Measurements from ENCODE around the gene NFIC. TPM values are rescaled to one million over a fixed set of nuclear protein-coding genes. Genes with fewer than 3 reads are reported as not detected.

NFIC gene
- total RNA-seq, 1 experiment from 2014 or later = 8.0 TPM

DNA sequence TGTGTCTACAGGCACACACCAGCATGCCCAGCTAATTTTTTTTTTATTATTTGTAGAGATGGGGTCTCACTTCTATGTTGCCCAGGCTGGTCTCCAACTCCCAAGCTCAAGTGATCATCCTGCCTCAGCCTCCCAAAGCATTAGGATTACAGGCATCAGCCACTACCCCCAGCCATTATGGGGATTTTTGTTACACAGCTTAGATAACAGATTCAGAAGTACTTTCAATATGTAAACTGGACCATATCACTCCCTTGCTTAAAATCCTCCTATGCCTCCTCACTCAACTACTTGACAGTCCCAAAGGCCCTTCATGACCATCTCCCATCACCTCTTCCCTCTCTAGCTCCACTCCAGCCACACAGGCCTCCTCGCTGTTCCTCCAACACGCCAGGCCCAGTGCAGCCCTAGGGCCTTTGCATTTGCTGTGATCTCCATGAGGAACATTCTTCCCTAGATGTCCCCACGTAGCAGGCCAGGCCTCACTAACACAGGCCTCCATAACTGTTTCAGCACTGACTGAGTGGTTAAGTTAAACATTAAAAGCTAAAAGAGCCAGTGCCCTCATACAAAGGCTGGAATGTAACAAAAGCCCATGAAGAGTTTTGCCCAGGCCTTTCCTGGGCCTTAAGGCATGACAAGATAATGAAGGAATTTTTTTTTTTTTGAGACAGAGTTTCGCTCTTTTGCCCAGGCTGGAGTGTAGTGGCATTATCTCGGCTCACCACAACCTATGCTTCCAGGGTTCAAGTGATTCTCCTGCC is 131.6 kb downstream of the NFIC start:
- H3K27ac Mint-ChIP-seq = no peak overlapping the region
- H4K8ac ChIP-seq (replicated peaks; ENCODE audit: insufficient read length, low read depth, low read length) = no peak overlapping the region
- no CpG with 5 or more reads among the region's 5 CpGs for WGBS (ENCODE audit: extremely low coverage, insufficient read length, low lambda C conversion rate)

More for the DNA sequence above, 131.6 kb downstream of the NFIC start:
- no peaks in the 10 kb centered on the region for H3K4me1 ChIP-seq (ENCODE audit: insufficient read depth, low read length)
- H3K27me3 ChIP-seq (ENCODE audit: insufficient read depth, low read length) = no peaks in the 10 kb centered on the region
- H3K36me3 Mint-ChIP-seq (ENCODE audit: insufficient read depth in 1 of 3, low read depth in 3 of 3) = peaks cover 17 to 43% (median 36%) of the 10 kb centered on the region in 3 experiments; a peak in 6 of 7 replicates
- H3T11ph ChIP-seq (ENCODE audit: low read length) = no peak overlapping the region
- H2BK5ac ChIP-seq (ENCODE audit: insufficient read length, low read length) = no peak overlapping the region
- H2AFZ ChIP-seq (ENCODE audit: low read length) = no peak overlapping the region
- H3K9me3 Mint-ChIP-seq = no peaks in the 10 kb centered on the region; a peak in 1 of 5 replicates
- no peak overlapping the region for H3K23ac ChIP-seq (ENCODE audit: insufficient read length, low read depth, low read length)
- peaks cover 10% of the 10 kb centered on the region for H3K79me2 ChIP-seq (ENCODE audit: insufficient read depth, low read length)
- H3K9me3 ChIP-seq (ENCODE audit: control insufficient read depth, low read depth, low read length) = no peaks in the 10 kb centered on the region
- no peak overlapping the region for H2BK20ac ChIP-seq (ENCODE audit: low read depth, low read length, poor library complexity, severe bottlenecking)
- no peak overlapping the region for H3K18ac ChIP-seq (ENCODE audit: insufficient read length, low read depth, low read length)
- no peak for DNase-seq
- no peaks in the 10 kb centered on the region for H3K27me3 Mint-ChIP-seq (ENCODE audit: low read depth)
- peaks cover 7 to 10% of the 10 kb centered on the region in 2 experiments for H3K4me1 Mint-ChIP-seq
- H3K4me3 Mint-ChIP-seq = peak overlapping the region in 1 of 2 experiments; percentile 17; a peak in 1 of 5 replicates
- no peak overlapping the region for H3K9ac ChIP-seq (ENCODE audit: extremely low read depth, insufficient read length, low read length)
- no peaks in the 10 kb centered on the region for H3K79me1 ChIP-seq (ENCODE audit: insufficient read depth, low read depth, low read length, poor library complexity, severe bottlenecking)
- no peak overlapping the region for H4K5ac ChIP-seq (ENCODE audit: insufficient read length, low read depth, low read length)
- H2AK5ac ChIP-seq (ENCODE audit: insufficient read length, low read length) = no peak overlapping the region
- H2BK12ac ChIP-seq (ENCODE audit: insufficient read length, low read depth, low read length) = no peak overlapping the region
- H4K91ac ChIP-seq (ENCODE audit: insufficient read length, low read depth, low read length) = no peak overlapping the region
- H3K27ac ChIP-seq (ENCODE audit: insufficient read length, low read depth, low read length) = no peak overlapping the region
- no peak overlapping the region for H2BK15ac ChIP-seq (ENCODE audit: low read depth, low read length)
- TF ChIP-seq, protein P1, sequence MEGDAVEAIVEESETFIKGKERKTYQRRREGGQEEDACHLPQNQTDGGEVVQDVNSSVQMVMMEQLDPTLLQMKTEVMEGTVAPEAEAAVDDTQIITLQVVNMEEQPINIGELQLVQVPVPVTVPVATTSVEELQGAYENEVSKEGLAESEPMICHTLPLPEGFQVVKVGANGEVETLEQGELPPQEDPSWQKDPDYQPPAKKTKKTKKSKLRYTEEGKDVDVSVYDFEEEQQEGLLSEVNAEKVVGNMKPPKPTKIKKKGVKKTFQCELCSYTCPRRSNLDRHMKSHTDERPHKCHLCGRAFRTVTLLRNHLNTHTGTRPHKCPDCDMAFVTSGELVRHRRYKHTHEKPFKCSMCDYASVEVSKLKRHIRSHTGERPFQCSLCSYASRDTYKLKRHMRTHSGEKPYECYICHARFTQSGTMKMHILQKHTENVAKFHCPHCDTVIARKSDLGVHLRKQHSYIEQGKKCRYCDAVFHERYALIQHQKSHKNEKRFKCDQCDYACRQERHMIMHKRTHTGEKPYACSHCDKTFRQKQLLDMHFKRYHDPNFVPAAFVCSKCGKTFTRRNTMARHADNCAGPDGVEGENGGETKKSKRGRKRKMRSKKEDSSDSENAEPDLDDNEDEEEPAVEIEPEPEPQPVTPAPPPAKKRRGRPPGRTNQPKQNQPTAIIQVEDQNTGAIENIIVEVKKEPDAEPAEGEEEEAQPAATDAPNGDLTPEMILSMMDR (conservative IDR thresholded peaks at IDR 0.05) = no peak
- H3K4me2 ChIP-seq (ENCODE audit: insufficient read depth, insufficient read length, low read length) = no peak overlapping the region
- no peak overlapping the region for H2BK120ac ChIP-seq (ENCODE audit: low read depth, low read length, poor library complexity, severe bottlenecking)
- no peak overlapping the region for H3K14ac ChIP-seq (ENCODE audit: insufficient read depth, low read length)
- no peak overlapping the region for H3K56ac ChIP-seq (ENCODE audit: insufficient read length, low read depth, low read length)
- H3K4ac ChIP-seq (ENCODE audit: low read depth, low read length) = no peak overlapping the region
- peaks cover 6% of the 10 kb centered on the region for H3K23me2 ChIP-seq (ENCODE audit: insufficient read length, low read depth, low read length, poor library complexity, severe bottlenecking)
- no peaks in the 10 kb centered on the region for H4K20me1 ChIP-seq (ENCODE audit: control insufficient read depth, insufficient read depth, insufficient read length)
